ENCODE data around the gene CHST6.

DNA sequence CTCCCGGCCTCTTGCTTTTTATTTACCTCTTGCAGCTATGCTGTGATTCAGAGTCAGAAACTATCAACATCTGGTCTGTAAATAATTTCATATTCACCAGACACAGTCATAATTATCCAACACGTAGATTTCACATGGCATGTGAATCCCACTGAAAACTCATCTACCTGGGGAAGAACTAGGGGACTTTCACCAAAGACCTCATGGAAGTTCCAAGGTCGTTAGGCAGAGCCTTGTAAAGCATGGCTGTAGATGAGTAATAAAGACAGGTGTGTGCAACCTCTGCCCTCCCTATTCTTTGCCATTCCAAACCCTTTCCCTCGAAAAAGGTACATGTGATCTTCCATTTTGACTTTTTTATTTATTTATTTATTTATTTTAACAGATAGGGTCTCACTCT, 42.5 kb upstream of the CHST6 start:
- TF ChIP-seq EZH2 (IDR thresholded peaks at IDR 0.05; ENCODE audit: low read length, missing control alignments) = no peak
- TF ChIP-seq, protein P1, sequence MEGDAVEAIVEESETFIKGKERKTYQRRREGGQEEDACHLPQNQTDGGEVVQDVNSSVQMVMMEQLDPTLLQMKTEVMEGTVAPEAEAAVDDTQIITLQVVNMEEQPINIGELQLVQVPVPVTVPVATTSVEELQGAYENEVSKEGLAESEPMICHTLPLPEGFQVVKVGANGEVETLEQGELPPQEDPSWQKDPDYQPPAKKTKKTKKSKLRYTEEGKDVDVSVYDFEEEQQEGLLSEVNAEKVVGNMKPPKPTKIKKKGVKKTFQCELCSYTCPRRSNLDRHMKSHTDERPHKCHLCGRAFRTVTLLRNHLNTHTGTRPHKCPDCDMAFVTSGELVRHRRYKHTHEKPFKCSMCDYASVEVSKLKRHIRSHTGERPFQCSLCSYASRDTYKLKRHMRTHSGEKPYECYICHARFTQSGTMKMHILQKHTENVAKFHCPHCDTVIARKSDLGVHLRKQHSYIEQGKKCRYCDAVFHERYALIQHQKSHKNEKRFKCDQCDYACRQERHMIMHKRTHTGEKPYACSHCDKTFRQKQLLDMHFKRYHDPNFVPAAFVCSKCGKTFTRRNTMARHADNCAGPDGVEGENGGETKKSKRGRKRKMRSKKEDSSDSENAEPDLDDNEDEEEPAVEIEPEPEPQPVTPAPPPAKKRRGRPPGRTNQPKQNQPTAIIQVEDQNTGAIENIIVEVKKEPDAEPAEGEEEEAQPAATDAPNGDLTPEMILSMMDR (conservative IDR thresholded peaks at IDR 0.05 in 1 of 2, IDR thresholded peaks at IDR 0.05 in 1 of 2; ENCODE audit: low read depth in 1 of 2, low read length in 2 of 2) = no peak

Measured in fibroblast of lung (primary cell).